GM12873 (cell line): ENCODE data around the gene ZC3H8.

ENCODE experiments used
- TF ChIP-seq, protein P1 (sequence below): IDR thresholded peaks from 2 replicates; pipeline ENCODE4 v1.5.1; 2012; ENCODE audit warnings: low read depth, mild to moderate bottlenecking, moderate library complexity, low read length, control low read depth; ENCODE audit not compliant: insufficient read depth; ENCODE audit errors: missing control alignments

Gene ZC3H8

DNA sequence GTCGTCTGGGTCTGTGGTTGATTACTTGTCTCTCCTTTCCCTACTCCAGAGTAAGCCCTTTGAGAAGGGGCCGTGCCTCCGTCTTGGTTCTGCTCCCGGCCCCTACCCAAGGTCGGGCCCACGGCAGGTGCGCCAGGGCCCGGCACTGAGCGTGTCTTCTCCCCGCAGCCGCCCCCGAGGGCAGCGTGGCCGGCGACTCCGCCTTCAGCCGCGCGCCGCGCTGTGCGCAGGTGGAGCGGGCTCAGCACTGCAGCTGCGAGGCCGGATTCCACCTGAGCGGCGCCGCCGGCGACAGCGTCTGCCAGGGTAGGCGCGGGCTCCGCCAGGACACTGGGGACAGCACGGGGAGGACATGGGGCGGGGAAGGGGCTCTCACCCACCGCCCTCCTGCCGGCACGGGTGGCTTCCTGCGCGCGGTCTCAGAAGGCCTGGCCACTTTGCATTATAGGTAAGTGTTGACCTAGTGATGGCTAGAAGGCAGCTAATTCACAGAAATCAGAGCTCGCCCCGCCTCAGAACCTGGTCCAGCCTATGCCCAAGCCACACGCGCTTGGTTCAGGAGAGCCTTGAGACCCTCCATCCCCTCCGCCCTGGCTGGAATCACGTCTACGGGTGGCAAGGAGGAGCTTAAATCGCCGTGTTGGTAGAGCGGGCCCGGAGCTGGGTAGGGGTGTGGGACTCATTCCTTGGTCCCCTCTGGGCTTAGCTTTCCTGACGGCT, 73.1 kb downstream of the ZC3H8 start:
- TF ChIP-seq, protein P1, sequence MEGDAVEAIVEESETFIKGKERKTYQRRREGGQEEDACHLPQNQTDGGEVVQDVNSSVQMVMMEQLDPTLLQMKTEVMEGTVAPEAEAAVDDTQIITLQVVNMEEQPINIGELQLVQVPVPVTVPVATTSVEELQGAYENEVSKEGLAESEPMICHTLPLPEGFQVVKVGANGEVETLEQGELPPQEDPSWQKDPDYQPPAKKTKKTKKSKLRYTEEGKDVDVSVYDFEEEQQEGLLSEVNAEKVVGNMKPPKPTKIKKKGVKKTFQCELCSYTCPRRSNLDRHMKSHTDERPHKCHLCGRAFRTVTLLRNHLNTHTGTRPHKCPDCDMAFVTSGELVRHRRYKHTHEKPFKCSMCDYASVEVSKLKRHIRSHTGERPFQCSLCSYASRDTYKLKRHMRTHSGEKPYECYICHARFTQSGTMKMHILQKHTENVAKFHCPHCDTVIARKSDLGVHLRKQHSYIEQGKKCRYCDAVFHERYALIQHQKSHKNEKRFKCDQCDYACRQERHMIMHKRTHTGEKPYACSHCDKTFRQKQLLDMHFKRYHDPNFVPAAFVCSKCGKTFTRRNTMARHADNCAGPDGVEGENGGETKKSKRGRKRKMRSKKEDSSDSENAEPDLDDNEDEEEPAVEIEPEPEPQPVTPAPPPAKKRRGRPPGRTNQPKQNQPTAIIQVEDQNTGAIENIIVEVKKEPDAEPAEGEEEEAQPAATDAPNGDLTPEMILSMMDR = no peak

DNA sequence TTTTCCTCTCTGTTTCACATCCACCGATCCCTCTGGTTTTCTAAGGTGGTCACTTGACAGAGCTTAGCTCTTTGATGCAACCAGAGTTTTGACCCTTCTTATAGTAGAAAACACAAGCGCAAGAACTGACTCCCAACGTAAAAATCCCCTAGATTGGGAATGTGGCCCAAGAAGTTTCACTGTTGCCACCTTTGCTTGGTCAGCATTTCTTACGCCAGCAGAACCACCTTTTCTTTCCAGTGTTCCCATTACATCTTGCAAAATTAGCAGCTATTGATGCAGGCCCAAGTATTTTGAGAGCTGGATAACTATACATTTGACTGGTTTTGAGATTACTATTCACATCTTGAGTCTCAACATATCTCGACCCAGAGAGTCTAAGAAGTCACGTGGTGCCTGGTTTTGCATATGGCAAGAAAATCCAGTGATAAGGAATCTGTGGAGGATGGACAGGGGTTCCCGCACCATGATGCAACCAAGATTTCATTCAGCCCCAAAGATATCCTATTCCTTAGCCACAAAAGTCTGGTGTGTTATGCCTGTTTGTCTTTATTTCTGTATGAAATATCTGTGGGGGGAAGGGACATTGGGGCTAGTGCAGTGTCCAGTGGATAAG, 78.8 kb downstream of the ZC3H8 start:
- TF ChIP-seq, protein P1 = no peak

DNA sequence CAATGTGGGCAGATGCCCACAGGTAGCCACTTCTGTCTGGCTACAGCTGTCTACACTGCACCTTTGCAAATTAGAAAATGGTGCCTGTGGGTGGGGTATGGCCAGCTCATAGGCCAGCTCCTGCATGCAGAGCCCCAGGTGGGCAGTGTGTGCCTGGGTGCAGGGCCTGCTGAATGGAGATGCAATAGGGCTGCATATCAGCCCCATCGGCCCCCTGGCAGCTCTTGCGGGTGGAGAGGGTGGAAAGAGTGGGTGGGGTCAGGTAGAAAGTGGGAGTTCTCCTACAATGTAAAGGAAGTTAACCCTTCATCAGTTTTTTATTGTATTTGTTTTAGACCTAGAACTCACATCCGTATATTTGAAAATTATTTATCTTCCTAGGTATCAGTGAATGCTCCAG, 79.5 kb downstream of the ZC3H8 start:
- TF ChIP-seq, protein P1 = no peak

DNA sequence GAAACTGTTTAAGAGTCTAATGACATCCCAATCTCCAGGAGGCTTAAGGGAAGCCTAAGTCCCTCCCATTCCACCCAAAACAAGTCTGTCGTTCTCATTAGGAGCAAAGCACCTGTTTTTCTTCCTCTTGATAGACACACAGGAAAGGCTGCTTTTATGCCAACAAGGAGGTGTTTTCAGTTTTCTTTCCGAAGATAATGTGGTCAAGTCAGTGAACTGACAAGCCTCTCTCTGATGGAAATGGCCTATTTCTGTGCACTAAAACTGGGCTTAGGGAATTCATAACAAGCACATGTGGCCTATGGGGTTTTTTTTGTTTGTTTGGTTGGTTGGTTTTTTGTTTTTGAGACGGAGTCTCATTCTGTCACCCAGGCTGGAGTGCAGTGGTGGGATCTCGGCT, 80.5 kb downstream of the ZC3H8 start:
- TF ChIP-seq, protein P1 = no peak

DNA sequence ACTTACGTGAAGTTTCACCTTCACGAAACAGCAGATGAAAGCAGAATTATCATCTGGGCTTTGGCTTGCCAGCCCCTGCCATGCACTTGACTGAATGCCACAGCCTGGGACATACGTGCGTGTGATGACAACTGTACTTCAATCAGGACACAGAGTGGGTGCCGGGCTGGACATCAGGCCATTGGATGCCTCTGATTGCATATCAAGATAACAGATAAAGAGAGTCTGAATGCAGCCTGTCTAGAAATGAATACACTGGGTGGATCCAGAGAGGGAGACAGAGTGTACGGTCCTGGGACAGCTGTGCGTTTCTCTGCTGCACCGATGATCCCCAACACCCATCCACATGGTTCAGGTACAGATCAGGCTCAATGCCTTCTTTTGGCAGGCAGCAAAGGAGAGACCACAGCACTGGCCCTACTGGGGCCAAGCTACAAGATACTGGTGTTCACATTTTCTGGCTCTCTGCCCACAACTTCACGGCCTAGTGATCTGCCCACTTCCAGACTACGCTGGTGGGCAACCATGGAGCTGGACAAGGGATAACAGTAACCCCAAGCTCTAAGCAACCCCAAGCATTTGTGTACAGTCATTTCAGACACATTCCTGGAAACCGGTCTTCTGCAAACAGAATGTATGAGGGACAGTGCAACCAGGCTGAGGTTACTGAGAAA, 81.1 kb downstream of the ZC3H8 start:
- TF ChIP-seq, protein P1 = no peak

DNA sequence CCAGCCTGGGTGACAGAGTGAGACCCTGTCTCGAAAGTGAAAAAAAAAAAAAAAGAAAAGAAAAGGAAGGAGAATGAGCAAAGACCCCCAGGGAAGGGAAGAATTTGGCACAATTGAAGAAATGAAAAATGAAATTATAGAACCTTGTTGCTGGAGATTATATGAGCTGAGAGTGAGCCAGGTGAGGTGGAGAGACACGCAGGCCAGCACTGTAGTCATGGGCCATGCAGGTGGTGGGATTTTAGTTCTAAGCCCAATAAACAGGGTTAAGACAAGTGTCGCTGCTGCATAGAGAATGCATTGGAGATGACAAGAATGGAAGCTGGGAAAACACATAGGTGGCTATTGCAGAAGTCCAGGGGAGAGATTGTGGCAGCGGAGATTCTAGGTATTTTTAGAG, 84.3 kb downstream of the ZC3H8 start:
- TF ChIP-seq, protein P1 = no peak

DNA sequence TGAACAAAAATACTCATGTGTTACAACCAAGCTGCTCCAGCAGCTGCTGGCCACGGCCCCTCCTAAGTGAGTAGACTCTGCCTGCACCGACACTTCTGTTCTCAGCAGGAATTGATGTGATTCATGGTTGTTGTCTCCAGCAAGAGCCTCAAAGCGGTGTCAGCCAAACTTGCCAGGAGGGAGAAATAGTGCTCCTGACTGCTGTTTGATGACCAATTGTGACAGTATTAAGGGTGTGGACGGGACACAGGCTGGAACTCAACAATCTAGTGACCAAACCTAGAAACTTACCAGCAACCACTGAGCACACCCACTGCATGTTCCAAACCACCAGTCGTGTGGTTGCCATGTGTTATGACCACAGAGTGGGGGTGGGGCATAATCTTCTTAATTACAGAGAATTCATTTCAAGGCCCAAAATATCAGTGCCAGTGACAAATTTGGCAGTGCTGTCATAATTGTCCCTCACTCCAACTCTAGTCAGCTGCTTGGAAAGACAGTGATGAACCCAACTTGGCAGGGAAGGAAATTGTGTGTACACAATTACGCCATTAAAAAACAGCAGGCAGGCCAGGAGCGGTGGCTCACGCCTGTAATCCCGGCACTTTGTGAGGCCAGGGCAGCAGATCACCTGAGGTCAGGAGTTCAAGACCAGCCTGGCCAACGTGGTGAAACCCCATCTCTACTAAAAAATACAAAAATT, 86.3 kb downstream of the ZC3H8 start:
- TF ChIP-seq, protein P1 = no peak
